SIG-M5 (cell line): ENCODE data around the gene ABO.
"Not testable (repeated sequence)": the region's sequence is repeated elsewhere in the genome, so short reads cannot be mapped to it uniquely, and the experiment has no call there.

ENCODE experiments used
- DNase-seq: peaks from one replicate; lab custom pipeline; 2025; lab: John Stamatoyannopoulos, UW

Gene ABO

GRCh38 chr9:133242991-133243390 lies 32.0 kb downstream of the ABO start:
- DNase-seq: no peak

DNA sequence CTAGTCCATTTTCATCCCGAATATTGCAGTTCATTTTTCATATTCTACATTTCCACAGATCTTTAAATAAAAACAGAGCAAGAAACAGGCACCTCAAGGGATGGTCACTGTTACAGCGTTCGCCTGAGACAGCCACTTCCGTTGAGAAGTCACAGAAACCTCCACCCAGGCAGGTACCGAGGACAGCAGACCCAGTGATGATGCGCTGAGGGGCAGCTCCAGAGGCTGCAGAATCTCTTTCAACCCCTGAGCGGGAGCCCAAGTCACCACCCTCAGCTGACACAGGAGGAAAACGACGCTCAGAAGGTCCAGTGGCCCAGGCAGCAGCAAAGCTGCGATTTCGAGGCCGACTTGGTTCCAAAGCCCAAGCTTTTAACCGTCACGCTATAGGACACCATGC lies 32.8 kb downstream of the ABO start:
- DNase-seq: no peak

- no peak for DNase-seq
Observed at GRCh38 chr9:133239533-133240090, 35.4 kb downstream of the ABO start.

- DNase-seq: no peak
Observed at GRCh38 chr9:133238851-133239532, 36.0 kb downstream of the ABO start.

DNA sequence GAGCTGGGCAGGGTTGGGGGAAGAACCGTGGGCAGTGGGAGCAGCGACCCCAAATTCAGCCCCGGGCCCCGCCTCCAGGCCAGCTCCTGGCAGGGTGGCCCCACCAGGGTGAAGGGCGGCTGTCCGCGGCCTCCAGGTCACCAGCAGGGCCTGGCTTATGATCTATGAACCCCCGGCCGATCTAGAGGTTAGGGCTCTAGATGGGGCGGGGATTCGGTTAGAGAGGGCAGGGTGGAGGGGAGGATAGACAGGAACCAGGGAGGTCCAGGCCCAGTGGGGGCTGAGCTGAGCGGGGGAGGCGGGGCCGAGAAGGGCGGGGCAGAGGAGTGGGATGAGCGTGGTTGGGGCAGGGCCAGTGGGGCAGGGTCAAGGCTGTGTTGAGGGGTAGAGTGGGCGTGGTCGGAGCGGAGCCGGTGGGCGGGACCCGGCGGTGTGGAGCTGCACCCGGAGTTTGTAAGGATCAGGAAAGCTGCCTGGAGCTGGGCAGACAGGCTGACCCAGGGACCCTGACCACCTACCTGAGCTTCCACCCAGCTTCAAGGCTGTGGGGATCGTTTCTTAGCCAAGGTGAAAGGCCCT lies 36.6 kb downstream of the ABO start:
- no peak for DNase-seq

DNA sequence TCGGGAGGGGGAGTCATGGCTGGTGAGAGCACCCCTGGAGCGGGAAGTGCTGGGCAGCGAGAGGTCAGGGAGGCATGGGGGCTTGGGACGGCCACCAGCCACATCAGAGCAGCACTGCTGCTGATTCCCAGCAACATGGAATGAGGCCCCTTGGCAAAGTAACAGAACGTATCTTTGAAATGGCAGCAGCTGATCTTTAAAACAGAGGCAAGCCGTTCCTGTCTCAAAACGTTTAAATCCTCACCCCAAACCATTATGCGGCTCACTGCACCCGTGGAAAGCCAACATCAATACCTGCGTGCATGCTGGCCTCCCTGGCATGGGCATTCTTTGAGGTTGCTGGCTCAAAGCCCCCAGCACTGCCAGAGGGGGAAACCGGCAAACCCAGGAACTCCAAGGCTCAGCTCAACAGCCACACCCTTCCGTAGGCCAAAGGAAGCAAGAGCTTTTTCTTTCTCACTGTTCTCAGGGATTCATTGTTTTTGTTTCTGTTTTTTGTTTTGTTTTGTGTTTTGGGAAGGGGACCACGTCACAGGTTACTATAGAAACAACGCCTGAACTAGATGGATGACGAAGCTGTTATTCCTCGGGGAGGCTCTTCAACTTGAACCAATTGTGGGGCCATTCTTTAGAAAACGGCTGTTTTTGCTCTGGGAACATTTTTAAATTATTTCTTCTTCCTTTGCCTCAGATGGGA lies 37.8 kb downstream of the ABO start:
- no peak for DNase-seq

- not testable (repeated sequence) for DNase-seq
Observed at GRCh38 chr9:133236291-133237034, 38.5 kb downstream of the ABO start.

DNA sequence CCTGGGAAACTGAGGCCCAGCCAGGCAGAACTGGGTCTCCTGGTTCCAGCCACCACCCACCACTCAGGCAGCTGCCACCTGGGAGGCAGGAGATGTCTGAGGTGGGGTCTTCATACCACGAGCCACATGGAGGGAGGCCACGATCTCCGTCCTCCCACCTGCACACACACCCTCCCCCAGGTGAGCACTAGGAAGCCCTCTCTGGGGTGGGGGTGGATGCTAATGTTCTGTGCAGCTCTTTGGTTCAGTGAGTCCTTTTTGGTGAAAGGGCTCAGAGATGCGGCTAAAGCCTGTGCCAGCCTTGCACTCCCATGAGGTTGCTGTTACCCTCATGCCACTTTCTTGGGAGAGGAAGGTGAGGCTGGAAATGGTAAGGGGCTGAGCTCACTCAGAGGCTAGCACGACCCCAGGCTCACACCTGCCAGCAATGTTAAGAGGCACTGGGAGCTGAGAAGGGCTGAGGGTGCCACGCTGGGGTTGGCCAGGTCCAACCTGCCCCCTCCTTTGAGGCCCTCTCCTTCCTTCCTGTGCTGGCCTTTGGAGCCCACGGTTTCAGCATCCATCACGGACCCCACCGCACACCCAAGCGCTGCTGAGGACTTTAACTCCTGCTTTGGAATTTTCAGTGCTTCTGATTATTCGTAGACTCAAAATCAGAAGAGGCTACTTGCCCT lies 39.3 kb downstream of the ABO start:
- no peak for DNase-seq

GRCh38 chr9:133234577-133235322 lies 40.3 kb downstream of the ABO start:
- no peak for DNase-seq

DNA sequence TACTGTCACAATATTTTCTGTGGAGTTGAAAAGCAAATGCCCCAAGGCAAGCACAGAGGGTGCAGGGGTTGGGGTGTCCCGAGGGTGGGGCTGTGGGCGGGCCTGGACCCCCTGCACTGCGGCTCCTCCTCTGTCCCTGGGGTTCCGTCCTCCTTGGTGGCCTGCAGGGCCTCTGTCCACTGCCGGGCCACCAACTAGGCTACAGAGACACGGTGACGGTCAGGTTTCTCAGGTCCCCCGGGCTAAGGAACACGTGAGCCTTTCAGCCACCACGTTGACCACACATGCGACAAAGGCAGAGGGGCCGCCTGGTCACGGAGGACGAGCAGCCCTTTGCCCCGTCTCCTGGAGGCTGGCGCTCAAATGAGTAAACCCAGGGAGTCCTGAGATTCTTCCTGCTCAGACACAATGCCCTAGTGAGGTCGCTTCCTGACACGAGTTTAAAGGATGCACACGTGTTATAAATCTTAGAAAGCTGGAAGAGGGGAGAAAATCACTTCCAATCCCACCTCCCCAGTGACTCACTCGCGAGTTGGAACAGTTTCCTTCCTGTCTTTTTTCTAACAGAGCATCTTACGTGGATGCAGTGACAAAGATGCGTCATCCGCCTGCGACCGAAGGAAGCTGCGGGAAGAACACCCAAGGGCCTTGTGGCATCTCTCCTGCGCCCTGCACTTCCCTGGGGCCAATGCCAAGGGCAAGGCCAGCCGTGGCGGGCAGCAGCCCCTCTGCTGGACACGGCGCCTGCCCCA lies 41.1 kb downstream of the ABO start:
- no peak for DNase-seq

- not testable (repeated sequence) for DNase-seq
Observed at GRCh38 chr9:133231934-133232568, 43.0 kb downstream of the ABO start.

DNA sequence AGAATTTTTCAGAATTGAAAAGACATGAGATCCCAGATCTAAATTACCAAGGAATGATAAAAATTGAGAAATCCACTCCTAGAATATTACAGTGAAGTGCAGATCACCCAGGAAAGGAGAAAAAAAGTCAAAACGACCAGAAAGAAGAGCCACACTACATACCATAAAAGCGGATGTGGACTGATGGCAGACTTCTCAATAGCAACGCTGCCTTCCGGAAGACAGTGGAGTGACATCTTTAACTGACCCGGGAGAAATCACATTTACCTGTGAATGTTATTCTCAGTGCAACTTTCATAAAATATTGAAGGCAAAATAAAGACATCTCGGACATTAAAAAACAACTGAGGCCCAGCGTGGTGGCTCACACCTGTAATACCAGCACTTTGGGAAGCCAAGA lies 44.5 kb downstream of the ABO start:
- not testable (repeated sequence) for DNase-seq

DNA sequence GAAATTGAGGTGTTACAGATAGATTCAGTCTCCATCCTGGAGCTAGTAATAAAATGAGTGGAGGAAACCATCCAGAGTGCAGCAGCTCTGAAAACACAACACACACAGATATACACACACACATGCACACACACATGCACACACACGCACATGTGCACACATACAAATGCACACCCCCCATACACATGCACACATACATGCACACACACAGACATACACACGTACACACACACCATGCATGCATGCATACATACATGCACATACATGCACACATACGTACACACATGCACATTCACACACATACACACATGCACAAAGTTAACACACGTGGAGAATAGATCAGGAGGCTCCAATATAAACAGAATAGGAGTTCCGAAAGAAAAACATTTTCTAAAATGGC lies 44.9 kb downstream of the ABO start:
- no peak for DNase-seq

DNA sequence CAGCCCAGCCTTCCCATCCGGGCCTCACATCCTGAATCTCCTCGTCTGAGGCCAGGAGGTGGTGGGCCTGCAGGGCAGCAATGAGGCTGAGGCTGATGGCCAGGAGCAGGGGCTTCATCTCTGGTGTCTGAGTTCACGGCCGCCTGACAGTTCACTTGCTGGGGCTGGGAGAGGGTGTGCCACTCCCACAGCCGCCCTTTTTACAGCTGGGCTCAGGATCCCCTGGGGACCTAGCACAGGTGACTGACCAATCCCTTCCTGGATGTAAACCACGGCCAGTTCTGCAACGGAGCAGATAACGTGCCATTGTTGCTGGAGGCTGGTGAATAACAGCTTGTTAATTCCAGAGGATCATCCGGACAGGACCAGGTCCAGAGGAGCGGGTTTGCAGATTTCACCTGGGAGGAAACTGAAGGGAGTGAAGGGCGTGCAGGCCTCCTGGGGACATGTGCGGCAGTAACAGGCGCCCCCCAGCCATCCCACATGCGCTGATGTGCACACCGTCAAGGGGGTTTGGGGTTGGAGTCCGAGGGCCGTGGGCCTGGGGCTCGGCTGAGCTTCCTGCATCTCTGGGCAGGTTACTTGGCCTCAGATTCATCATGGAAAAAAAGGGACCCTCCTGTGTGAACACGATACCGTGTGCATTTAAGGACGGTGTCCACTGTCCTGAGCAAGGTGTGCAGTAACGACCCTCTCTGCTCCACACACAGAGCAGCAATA lies 46.4 kb downstream of the ABO start:
- not testable (repeated sequence) for DNase-seq

GRCh38 chr9:133227996-133228395 lies 47.0 kb downstream of the ABO start:
- not testable (repeated sequence) for DNase-seq

DNA sequence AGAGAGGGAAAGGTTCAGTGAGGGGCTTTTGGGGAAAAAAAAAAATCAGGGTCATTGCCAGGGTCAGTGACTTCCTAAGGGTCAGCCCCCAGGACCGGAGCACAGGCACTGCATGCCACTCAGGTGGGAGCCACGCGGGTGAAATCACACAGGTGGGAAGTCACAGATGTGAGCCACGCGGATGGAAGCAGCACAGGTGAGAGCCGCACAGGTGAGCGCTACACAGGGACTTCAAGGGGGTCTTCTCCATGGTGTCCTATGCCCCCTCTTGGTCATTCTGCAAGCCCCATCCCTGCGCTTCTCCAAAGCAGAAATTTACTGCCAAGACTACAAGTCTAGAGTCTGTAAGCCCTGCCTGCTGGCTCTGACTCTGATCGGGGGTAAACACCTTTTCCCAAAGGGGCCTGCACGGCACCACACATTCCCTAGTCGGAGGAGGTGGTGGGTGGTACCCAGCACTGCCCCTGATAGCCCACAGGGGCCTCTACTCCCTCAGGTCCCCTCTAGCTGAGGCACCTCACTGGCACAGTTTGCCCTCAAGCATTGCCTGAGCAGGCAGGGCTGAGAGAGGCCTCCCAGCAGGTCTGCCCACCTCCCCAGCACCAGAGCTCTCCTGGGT lies 47.6 kb downstream of the ABO start:
- no peak for DNase-seq

- no peak for DNase-seq
Observed at GRCh38 chr9:133226219-133227171, 48.5 kb downstream of the ABO start.
